SK-N-SH (cell line): Measurements from ENCODE around the gene NTM. TPM values are rescaled to one million over a fixed set of nuclear protein-coding genes. Genes with fewer than 3 reads are reported as not detected.

Experiments used
- CTCF ChIA-PET: fragments of 300-600, 350-600 bp; formaldehyde crosslinking; extraction: SDS; loops from one replicate; lab custom pipeline; 2021; lab: Yijun Ruan, JAX
- POLR2A ChIA-PET: fragments of 350-600 bp; sonication (Branson Sonifier 250); formaldehyde crosslinking; extraction: SDS; loops from one replicate; lab custom pipeline; 2020; ENCODE audit warnings: antibody characterized with exemption, inconsistent platforms; lab: Yijun Ruan, JAX
- DNase-seq: peaks from one replicate; pipeline ENCODE4 v3.0.0; 2012
- H2AFZ ChIP-seq: fragments of 200-600 bp; sonication (generic); 2 replicates; pipeline ENCODE4 v1.8.1; 2016; ENCODE audit warnings: antibody characterized with exemption, mild to moderate bottlenecking, low read depth
- H3F3A ChIP-seq: fragments of 200-600 bp; sonication (generic); replicated peaks from 2 replicates; pipeline ENCODE3; 2016; ENCODE audit warnings: antibody characterized with exemption, mild to moderate bottlenecking; ENCODE audit not compliant: insufficient read depth
- H3K27ac ChIP-seq, 2 experiments: fragments of 200-500 bp in 1 of 2; fragments of 200-600 bp in 1 of 2; sonication (Bioruptor generic) in 1 of 2; sonication (generic), shearing (Covaris generic) in 1 of 2; 2 replicates each; pipeline versions ENCODE4 v1.5.1 to v1.6.1; 2014 to 2016; ENCODE audit warnings: low read depth in 2 of 2, inconsistent platforms in 1 of 2, low read length in 1 of 2, mild to moderate bottlenecking in 1 of 2, mixed read lengths in 1 of 2
- H3K27me3 ChIP-seq: fragments of 200-600 bp; sonication (generic), shearing (Covaris generic); 2 replicates; pipeline ENCODE4 v1.6.1; 2016; ENCODE audit warnings: mixed run types; ENCODE audit not compliant: insufficient read depth
- H3K36me3 ChIP-seq, 2 experiments: fragments of 200-500 bp in 1 of 2; fragments of 200-600 bp in 1 of 2; sonication (Bioruptor generic) in 1 of 2; sonication (generic) in 1 of 2; replicated peaks in 1 of 2; 2 replicates each; pipeline versions ENCODE3 to v1.5.1; 2014 to 2016; ENCODE audit warnings: low read length in 1 of 2, mild to moderate bottlenecking in 1 of 2; ENCODE audit not compliant: insufficient read depth in 2 of 2, control insufficient read depth in 1 of 2
- H3K4me1 ChIP-seq, 2 experiments: fragments of 200-500 bp in 1 of 2; fragments of 200-600 bp in 1 of 2; sonication (Bioruptor generic) in 1 of 2; sonication (generic), shearing (Covaris generic) in 1 of 2; 2 replicates each; pipeline versions ENCODE4 v1.5.1 to v1.6.1; 2014 to 2016; ENCODE audit warnings: low read depth in 1 of 2, low read length in 1 of 2, mixed run types in 1 of 2; ENCODE audit not compliant: insufficient read depth in 2 of 2, control insufficient read depth in 1 of 2
- H3K4me2 ChIP-seq: fragments of 200-600 bp; sonication (generic), shearing (Covaris generic); 2 replicates; pipeline ENCODE4 v1.6.1; 2017; ENCODE audit warnings: mixed run types
- H3K4me3 ChIP-seq, 2 experiments: fragments of 200-500 bp in 1 of 2; fragments of 200-600 bp in 1 of 2; sonication (Bioruptor generic) in 1 of 2; sonication (generic), shearing (Covaris generic) in 1 of 2; 2 replicates each; pipeline versions ENCODE4 v1.5.1 to v1.8.1; 2014 to 2016; ENCODE audit warnings: low read depth in 2 of 2, inconsistent platforms in 1 of 2, low read length in 1 of 2, mild to moderate bottlenecking in 1 of 2, mixed read lengths in 1 of 2, moderate library complexity in 1 of 2
- H3K79me2 ChIP-seq: fragments of 200-600 bp; sonication (generic); 2 replicates; pipeline ENCODE4 v1.8.1; 2017; ENCODE audit warnings: mild to moderate bottlenecking; ENCODE audit not compliant: insufficient read depth
- H3K9ac ChIP-seq: fragments of 200-600 bp; sonication (generic); 2 replicates; pipeline ENCODE4 v1.6.1; 2017; ENCODE audit warnings: mixed run types
- H3K9me2 ChIP-seq: fragments of 200-600 bp; sonication (generic); 2 replicates; pipeline ENCODE4 v1.6.1; 2017; ENCODE audit warnings: mixed run types
- H3K9me3 ChIP-seq: fragments of 200-600 bp; sonication (generic); 2 replicates; pipeline ENCODE4 v1.6.1; 2017; ENCODE audit warnings: mixed run types, mild to moderate bottlenecking, moderate library complexity
- H4K20me1 ChIP-seq: fragments of 200-600 bp; sonication (generic); 2 replicates; pipeline ENCODE4 v1.6.1; 2017; ENCODE audit warnings: mild to moderate bottlenecking, mixed run types; ENCODE audit not compliant: insufficient read depth
- CTCF ChIP-seq: fragments of 200-600 bp; sonication (generic); IDR thresholded peaks from 2 replicates; pipeline ENCODE4 v1.6.1; 2017; ENCODE audit warnings: antibody characterized with exemption, mild to moderate bottlenecking, moderate library complexity
- ELF1 ChIP-seq: IDR thresholded peaks from 2 replicates; pipeline ENCODE4 v1.4.0; 2012
- EP300 ChIP-seq, 2 experiments: IDR thresholded peaks; 2 replicates each; pipeline versions ENCODE4 v1.4.0 to v1.6.1; 2012; ENCODE audit warnings: borderline replicate concordance in 1 of 2, low read depth in 1 of 2, low read length in 1 of 2
- EZH2phosphoT487 ChIP-seq: fragments of 200-600 bp; sonication (generic); IDR thresholded peaks from 2 replicates; pipeline ENCODE4 v1.6.1; 2017; ENCODE audit warnings: low read depth, mixed run types, mild to moderate bottlenecking, antibody characterized with exemption, moderate library complexity, borderline replicate concordance
- FOSL2 ChIP-seq: IDR thresholded peaks from 2 replicates; pipeline ENCODE4 v1.4.0; 2012; ENCODE audit warnings: low read depth, mild to moderate bottlenecking, moderate library complexity, borderline replicate concordance
- FOXM1 ChIP-seq: IDR thresholded peaks from 2 replicates; pipeline ENCODE4 v1.4.0; 2012; ENCODE audit warnings: low read depth, mild to moderate bottlenecking
- GABPA ChIP-seq: IDR thresholded peaks from 2 replicates; pipeline ENCODE4 v1.4.0; 2012; ENCODE audit warnings: low read depth, mild to moderate bottlenecking
- GATA2 ChIP-seq: sonication (generic); formaldehyde crosslinking; IDR thresholded peaks from 2 replicates; pipeline ENCODE4 v1.5.0; 2020; ENCODE audit warnings: mild to moderate bottlenecking, missing genetic modification reagents
- IRF3 ChIP-seq: fragments of 150-350 bp; IDR thresholded peaks from 2 replicates; pipeline ENCODE4 v1.6.1; 2016; ENCODE audit warnings: mild to moderate bottlenecking, low read depth, low read length
- JUND ChIP-seq: IDR thresholded peaks from 2 replicates; pipeline ENCODE4 v1.4.0; 2012
- MAX ChIP-seq: IDR thresholded peaks from 2 replicates; pipeline ENCODE4 v1.4.0; 2012; ENCODE audit warnings: low read depth
- MXI1 ChIP-seq: IDR thresholded peaks from 2 replicates; pipeline ENCODE4 v1.6.1; 2012; ENCODE audit warnings: mild to moderate bottlenecking, low read depth, low read length, improper control_type of control experiment
- NFIC ChIP-seq: IDR thresholded peaks from 2 replicates; pipeline ENCODE4 v1.4.0; 2012; ENCODE audit warnings: borderline replicate concordance
- NRF1 ChIP-seq: IDR thresholded peaks from 2 replicates; pipeline ENCODE4 v1.6.1; 2012; ENCODE audit warnings: low read depth, mild to moderate bottlenecking, low read length
- RXRA ChIP-seq: IDR thresholded peaks from 2 replicates; pipeline ENCODE4 v1.4.0; 2012; ENCODE audit warnings: low read depth, mild to moderate bottlenecking, borderline replicate concordance
- SIN3A ChIP-seq: IDR thresholded peaks from 2 replicates; pipeline ENCODE4 v1.6.1; 2012; ENCODE audit warnings: low read depth, mild to moderate bottlenecking, low read length, moderate library complexity, borderline replicate concordance
- SMC3 ChIP-seq: IDR thresholded peaks from 2 replicates; pipeline ENCODE4 v1.6.1; 2012; ENCODE audit warnings: low read depth, low read length, improper control_type of control experiment
- TAF1 ChIP-seq: IDR thresholded peaks from 2 replicates; pipeline ENCODE4 v1.6.1; 2012; ENCODE audit warnings: low read depth, mild to moderate bottlenecking, low read length, moderate library complexity, borderline replicate concordance
- TEAD4 ChIP-seq: IDR thresholded peaks from 2 replicates; pipeline ENCODE4 v1.4.0; 2012; ENCODE audit warnings: mild to moderate bottlenecking, borderline replicate concordance; ENCODE audit not compliant: insufficient read depth
- ZBTB33 ChIP-seq: IDR thresholded peaks from 2 replicates; pipeline ENCODE4 v1.4.0; 2012; ENCODE audit warnings: low read depth, borderline replicate concordance
- WGBS: methylation state at CpG from one replicate; pipeline ENCODE4 v1.1.6; 2017; ENCODE audit warnings: low lambda C conversion rate; 5-methylcytosine and 5-hydroxymethylcytosine counted together
- polyA plus RNA-seq, 3 experiments: library from polyadenylated mRNA; depleted of rRNA; stranded (reverse); fragments of >200 nt; gene quantifications; 2 replicates each; pipeline ENCODE4 v1.2.3, GENCODE V29; 2012

The NTM gene
- polyA plus RNA-seq, 1 of the 3 experiments (the other 2 are of a cell fraction): 20.0 TPM

GRCh38 chr11:132254906-132255305, 884.5 kb downstream of the NTM start:
- Histone ChIP-seq H3K4me1 (peaks cover 0 to 9% of the 10 kb centered on the region in 2 experiments; a peak in 1 of 4 replicates), H3K4me3 (no peak overlapping the region), H3K9ac (no peak overlapping the region), H3K27ac (no peak overlapping the region), H3K36me3 (no peaks in the 10 kb centered on the region), H4K20me1 (no peaks in the 10 kb centered on the region), H3K9me3 (no peaks in the 10 kb centered on the region), H3K4me2 (no peak overlapping the region), H3K27me3 (no peaks in the 10 kb centered on the region), H2AFZ (no peak overlapping the region), H3F3A (no peaks in the 10 kb centered on the region), H3K79me2 (no peaks in the 10 kb centered on the region), H3K9me2 (no peaks in the 10 kb centered on the region)
- WGBS: 100% methylated on average over 1 of the region's 1 CpG
- DNase-seq: no peak
- TF ChIP-seq EZH2phosphoT487: no peak
- no peak for TF ChIP-seq GATA2 (CRISPR knock-in tag)
- TF ChIP-seq ZBTB33: no peak
- TF ChIP-seq MAX: no peak
- no peak for TF ChIP-seq FOXM1
- no peak for TF ChIP-seq RXRA
- TF ChIP-seq SMC3: no peak
- no peak for TF ChIP-seq IRF3
- TF ChIP-seq NRF1: no peak
- TF ChIP-seq SIN3A: no peak
- no peak for TF ChIP-seq GABPA
- no peak for TF ChIP-seq TEAD4
- no peak for TF ChIP-seq EP300 (IDR thresholded peaks at IDR 0.05; ENCODE audit: borderline replicate concordance in 1 of 2, low read depth in 1 of 2, low read length in 1 of 2)
- no peak for TF ChIP-seq ELF1
- TF ChIP-seq TAF1: no peak
- TF ChIP-seq CTCF: no peak
- no peak for TF ChIP-seq NFIC
- TF ChIP-seq MXI1: no peak
- TF ChIP-seq FOSL2: no peak
- no peak for TF ChIP-seq JUND
- ChIA-PET POLR2A (no interaction called here), CTCF (no interaction called here)
